Measurements from ENCODE around the gene IDH3G.
A peak's percentile ranks its signal among the peaks of the same experiment; 100 is the strongest.

The IDH3G gene

DNA sequence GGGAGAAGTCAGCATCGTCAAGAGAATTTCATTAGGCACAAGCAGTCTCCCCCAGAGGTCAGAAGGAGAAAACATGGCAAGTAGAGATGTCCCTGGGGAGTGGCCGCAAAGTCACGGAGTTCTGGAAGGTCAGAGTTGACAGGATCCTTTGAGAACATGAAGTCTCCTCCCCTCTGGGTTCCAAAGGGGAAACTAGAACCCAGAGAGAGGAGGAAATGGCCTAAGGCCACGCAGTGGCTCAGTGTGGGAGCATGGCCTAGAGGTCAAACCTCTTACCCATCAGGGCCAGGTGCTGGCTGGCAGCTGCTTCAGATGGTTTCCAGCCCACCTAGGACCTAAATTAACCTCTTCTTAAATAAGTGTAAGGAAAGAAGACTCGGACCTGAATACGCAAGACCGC, 884 bp downstream of the IDH3G start:
- Histone ChIP-seq H3K9me3 (ENCODE audit: control insufficient read depth, low read length) (no peaks in the 10 kb centered on the region), H2AFZ (peak overlapping the region; percentile 83), H3K27ac (peak overlapping the region; percentile 96), H3K4me3 (ENCODE audit: low read depth, low read length) (peak overlapping the region; percentile 83), H3K4me2 (ENCODE audit: low read length) (peak overlapping the region; percentile 81), H3K36me3 (ENCODE audit: control insufficient read depth, insufficient read depth, low read length) (no peaks in the 10 kb centered on the region), H3K27me3 (ENCODE audit: control insufficient read depth, insufficient read depth, low read length) (no peaks in the 10 kb centered on the region), H3K9ac (peak overlapping the region; percentile 35), H3K4me1 (no peaks in the 10 kb centered on the region), H3K79me2 (peaks cover 18% of the 10 kb centered on the region)
- TF ChIP-seq, protein P1, sequence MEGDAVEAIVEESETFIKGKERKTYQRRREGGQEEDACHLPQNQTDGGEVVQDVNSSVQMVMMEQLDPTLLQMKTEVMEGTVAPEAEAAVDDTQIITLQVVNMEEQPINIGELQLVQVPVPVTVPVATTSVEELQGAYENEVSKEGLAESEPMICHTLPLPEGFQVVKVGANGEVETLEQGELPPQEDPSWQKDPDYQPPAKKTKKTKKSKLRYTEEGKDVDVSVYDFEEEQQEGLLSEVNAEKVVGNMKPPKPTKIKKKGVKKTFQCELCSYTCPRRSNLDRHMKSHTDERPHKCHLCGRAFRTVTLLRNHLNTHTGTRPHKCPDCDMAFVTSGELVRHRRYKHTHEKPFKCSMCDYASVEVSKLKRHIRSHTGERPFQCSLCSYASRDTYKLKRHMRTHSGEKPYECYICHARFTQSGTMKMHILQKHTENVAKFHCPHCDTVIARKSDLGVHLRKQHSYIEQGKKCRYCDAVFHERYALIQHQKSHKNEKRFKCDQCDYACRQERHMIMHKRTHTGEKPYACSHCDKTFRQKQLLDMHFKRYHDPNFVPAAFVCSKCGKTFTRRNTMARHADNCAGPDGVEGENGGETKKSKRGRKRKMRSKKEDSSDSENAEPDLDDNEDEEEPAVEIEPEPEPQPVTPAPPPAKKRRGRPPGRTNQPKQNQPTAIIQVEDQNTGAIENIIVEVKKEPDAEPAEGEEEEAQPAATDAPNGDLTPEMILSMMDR (IDR thresholded peaks at IDR 0.05): no peak

DNA sequence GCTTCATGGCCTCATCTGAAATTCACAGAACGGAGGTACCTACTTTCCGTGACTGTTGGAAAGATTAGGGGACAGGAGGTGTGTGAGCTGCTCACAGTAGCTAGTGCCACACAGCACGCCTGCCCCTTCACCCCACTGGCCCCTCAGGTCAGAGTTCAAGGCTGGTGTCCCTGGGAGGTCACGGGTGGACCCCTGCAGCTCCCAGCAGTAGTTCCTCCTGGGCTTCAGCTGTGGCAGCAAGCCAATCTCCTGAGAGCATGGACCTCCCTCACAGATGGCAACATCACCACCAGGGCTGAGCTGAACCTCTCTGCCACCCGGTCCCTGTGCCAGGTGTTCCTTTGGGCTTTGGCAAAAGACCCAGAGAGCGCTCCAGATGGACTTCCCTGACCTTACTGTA, 1.8 kb downstream of the IDH3G start:
- H3K4me1 ChIP-seq: no peaks in the 10 kb centered on the region
- TF ChIP-seq, protein P1 (IDR thresholded peaks at IDR 0.05): no peak
- no peaks in the 10 kb centered on the region for H3K9me3 ChIP-seq (ENCODE audit: control insufficient read depth, low read length)
- H3K79me2 ChIP-seq: peaks cover 18% of the 10 kb centered on the region
- no peaks in the 10 kb centered on the region for H3K36me3 ChIP-seq (ENCODE audit: control insufficient read depth, insufficient read depth, low read length)
- H3K27ac ChIP-seq: no peak overlapping the region
- H3K4me3 ChIP-seq (ENCODE audit: low read depth, low read length): no peak overlapping the region
- no peak overlapping the region for H3K9ac ChIP-seq
- no peaks in the 10 kb centered on the region for H3K27me3 ChIP-seq (ENCODE audit: control insufficient read depth, insufficient read depth, low read length)
- H3K4me2 ChIP-seq (ENCODE audit: low read length): no peak overlapping the region
- no peak overlapping the region for H2AFZ ChIP-seq

DNA sequence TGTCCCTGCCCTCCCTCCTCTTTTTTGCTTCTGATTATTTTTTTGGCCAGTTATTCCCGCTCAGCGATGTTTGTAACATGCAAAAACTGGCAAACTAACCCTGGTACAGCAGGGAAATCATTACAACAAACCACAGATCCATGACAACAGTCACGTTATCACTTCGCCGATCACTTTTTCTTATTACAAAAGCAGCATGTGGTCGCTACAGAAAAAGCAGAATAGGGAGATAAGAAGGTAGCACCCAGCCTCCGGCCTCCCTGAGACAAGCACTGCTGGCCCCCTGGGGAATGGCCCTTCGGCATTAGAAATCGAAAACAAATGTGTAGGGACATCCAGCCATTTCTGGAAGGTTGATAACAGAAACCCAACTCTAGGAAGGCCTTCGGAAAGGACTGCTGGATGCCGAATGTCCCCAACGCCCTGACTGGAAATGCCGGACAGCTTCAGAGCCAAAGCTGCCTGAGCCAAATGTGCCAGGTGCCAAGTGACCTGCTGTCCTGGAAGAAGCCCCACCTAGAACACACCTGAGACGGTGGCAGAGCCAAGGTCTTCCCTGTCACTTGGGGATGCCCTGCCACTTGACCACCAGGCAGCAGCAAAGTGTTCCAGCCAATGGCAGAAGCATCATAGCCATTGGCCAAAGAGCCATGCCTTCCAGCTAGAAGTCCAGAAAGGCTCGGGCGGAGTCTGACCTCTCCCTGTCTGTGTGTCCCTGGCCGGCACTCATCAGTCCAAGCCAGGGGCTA, 2.9 kb downstream of the IDH3G start:
- no peaks in the 10 kb centered on the region for H3K27me3 ChIP-seq (ENCODE audit: control insufficient read depth, insufficient read depth, low read length)
- H3K9me3 ChIP-seq (ENCODE audit: control insufficient read depth, low read length): no peaks in the 10 kb centered on the region
- H2AFZ ChIP-seq: no peak overlapping the region
- no peak overlapping the region for H3K9ac ChIP-seq
- TF ChIP-seq, protein P1 (IDR thresholded peaks at IDR 0.05): no peak
- H3K27ac ChIP-seq: no peak overlapping the region
- H3K36me3 ChIP-seq (ENCODE audit: control insufficient read depth, insufficient read depth, low read length): no peaks in the 10 kb centered on the region
- H3K4me3 ChIP-seq (ENCODE audit: low read depth, low read length): no peak overlapping the region
- no peaks in the 10 kb centered on the region for H3K4me1 ChIP-seq
- H3K79me2 ChIP-seq: peaks cover 18% of the 10 kb centered on the region
- no peak overlapping the region for H3K4me2 ChIP-seq (ENCODE audit: low read length)

DNA sequence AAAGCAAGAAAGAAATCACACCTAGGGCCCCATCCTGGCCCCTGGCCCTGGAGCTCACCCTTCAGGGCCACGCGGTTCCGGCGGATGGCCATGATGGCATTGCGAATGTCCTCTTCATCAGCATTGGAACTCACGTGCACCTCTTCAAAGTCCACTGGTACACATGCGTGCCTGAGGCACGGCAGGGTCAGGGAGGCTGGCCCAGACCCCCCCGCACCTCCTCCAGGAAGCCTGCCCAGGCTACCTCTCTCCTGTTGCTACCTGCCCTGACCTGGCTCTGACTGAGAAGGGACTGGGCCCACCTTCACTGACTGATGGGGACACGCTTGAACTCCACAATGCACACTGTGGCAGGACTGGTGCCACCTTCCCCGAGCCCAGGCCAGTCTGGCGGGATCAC, 4.5 kb downstream of the IDH3G start:
- Histone ChIP-seq H3K4me3 (ENCODE audit: low read depth, low read length) (no peak overlapping the region), H3K9me3 (ENCODE audit: control insufficient read depth, low read length) (no peaks in the 10 kb centered on the region), H3K36me3 (ENCODE audit: control insufficient read depth, insufficient read depth, low read length) (no peaks in the 10 kb centered on the region), H3K4me2 (ENCODE audit: low read length) (no peak overlapping the region), H3K4me1 (no peaks in the 10 kb centered on the region), H3K79me2 (peaks cover 18% of the 10 kb centered on the region), H2AFZ (no peak overlapping the region), H3K9ac (no peak overlapping the region), H3K27me3 (ENCODE audit: control insufficient read depth, insufficient read depth, low read length) (no peaks in the 10 kb centered on the region), H3K27ac (no peak overlapping the region)
- TF ChIP-seq, protein P1 (IDR thresholded peaks at IDR 0.05): no peak

DNA sequence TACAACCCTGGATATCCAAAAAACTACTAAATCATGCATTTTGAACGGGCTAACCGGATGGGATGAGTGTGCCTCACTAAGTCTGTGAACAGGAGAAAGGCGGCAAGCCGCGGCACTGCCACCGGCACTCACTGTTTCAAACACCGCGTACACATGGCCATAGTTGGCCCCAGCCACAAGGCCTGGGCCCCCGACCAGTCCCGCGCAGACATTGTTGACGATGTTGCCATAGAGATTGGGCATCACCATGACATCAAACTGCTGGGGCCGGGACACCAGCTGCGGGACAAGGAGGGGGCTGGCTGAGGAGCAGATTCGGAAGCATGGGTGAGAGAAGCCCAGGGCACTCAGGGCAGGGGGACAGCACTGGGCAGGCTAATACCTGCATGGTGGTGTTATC, 7.5 kb downstream of the IDH3G start:
- Histone ChIP-seq H3K4me1 (no peaks in the 10 kb centered on the region), H3K79me2 (peaks cover 6% of the 10 kb centered on the region), H3K27ac (no peak overlapping the region), H3K36me3 (ENCODE audit: control insufficient read depth, insufficient read depth, low read length) (no peaks in the 10 kb centered on the region), H3K4me2 (ENCODE audit: low read length) (no peak overlapping the region), H3K4me3 (ENCODE audit: low read depth, low read length) (no peak overlapping the region), H3K9ac (no peak overlapping the region), H3K9me3 (ENCODE audit: control insufficient read depth, low read length) (no peaks in the 10 kb centered on the region), H2AFZ (no peak overlapping the region), H3K27me3 (ENCODE audit: control insufficient read depth, insufficient read depth, low read length) (no peaks in the 10 kb centered on the region)
- TF ChIP-seq, protein P1 (IDR thresholded peaks at IDR 0.05): no peak
